Activated CD4-positive, alpha-beta T cell treated with anti-CD3 and anti-CD28 coated beads, Interleukin-2, amount 10 ng/mL, durations not matched to agents 7 days and 5 days (primary cell): ENCODE measurements around the gene POTEG. TPM values are rescaled to one million over a fixed set of nuclear protein-coding genes. Genes with fewer than 3 reads are reported as not detected.
"Not testable (repeated sequence)": the region's sequence is repeated elsewhere in the genome, so short reads cannot be mapped to it uniquely, and the experiment has no call there.

Source experiments
- CTCF ChIA-PET: fragments of 350-600 bp; sonication (Branson Sonifier 250); formaldehyde crosslinking; loops from one replicate; lab custom pipeline; 2021; ENCODE audit warnings: antibody characterized with exemption; lab: Charles Lee
- POLR2A ChIA-PET: fragments of 350-600 bp; sonication (Branson Sonifier 250); formaldehyde crosslinking; loops from one replicate; lab custom pipeline; 2021; ENCODE audit warnings: antibody characterized with exemption; lab: Charles Lee
- DNase-seq: peaks from one replicate; pipeline ENCODE4 v3.0.0-alpha.2; 2020
- H3K27ac Mint-ChIP-seq: one replicate; pipeline ENCODE4 v1.8.0; 2021; ENCODE audit warnings: mild to moderate bottlenecking, moderate library complexity, mixed read lengths
- H3K27me3 Mint-ChIP-seq: one replicate; pipeline ENCODE4 v1.8.0; 2021; ENCODE audit warnings: mixed read lengths
- H3K36me3 Mint-ChIP-seq: one replicate; pipeline ENCODE4 v1.8.0; 2021; ENCODE audit warnings: low read depth, mixed read lengths
- H3K4me1 Mint-ChIP-seq: one replicate; pipeline ENCODE4 v1.8.0; 2021; ENCODE audit warnings: mixed read lengths
- H3K4me3 Mint-ChIP-seq: one replicate; pipeline ENCODE4 v1.8.0; 2021; ENCODE audit warnings: mild to moderate bottlenecking, moderate library complexity, mixed read lengths
- H3K9me3 Mint-ChIP-seq: one replicate; pipeline ENCODE4 v1.8.0; 2021; ENCODE audit warnings: mixed read lengths
- total RNA-seq, 2 experiments: library from RNA; stranded (reverse); gene quantifications; one replicate each; pipeline ENCODE4 v1.2.3, GENCODE V29; 2021

The POTEG gene
- not detected for total RNA-seq

GRCh38 chr14:19434241-19434640 lies at the start of gene POTEG:
TSS of gene POTEG (minus strand) at chr14:19434341. CDS start at chr14:19434289, 52 bp downstream.
- H3K9me3 Mint-ChIP-seq, CTCF ChIA-PET, H3K27ac Mint-ChIP-seq: not testable (repeated sequence)

GRCh38 chr14:19482093-19482492 lies 48.0 kb upstream of the POTEG start:
- H3K27me3 Mint-ChIP-seq, H3K9me3 Mint-ChIP-seq, POLR2A ChIA-PET, DNase-seq, H3K27ac Mint-ChIP-seq, H3K36me3 Mint-ChIP-seq, CTCF ChIA-PET, H3K4me3 Mint-ChIP-seq, H3K4me1 Mint-ChIP-seq: not testable (repeated sequence)

More at GRCh38 chr14:19434241-19434640, at the start of gene POTEG:
- H3K36me3 Mint-ChIP-seq, POLR2A ChIA-PET, H3K4me1 Mint-ChIP-seq, DNase-seq, H3K27me3 Mint-ChIP-seq, H3K4me3 Mint-ChIP-seq: not testable (repeated sequence)

- POLR2A ChIA-PET, H3K4me3 Mint-ChIP-seq, H3K27ac Mint-ChIP-seq, CTCF ChIA-PET, H3K27me3 Mint-ChIP-seq, H3K9me3 Mint-ChIP-seq, DNase-seq, H3K36me3 Mint-ChIP-seq, H3K4me1 Mint-ChIP-seq: not testable (repeated sequence)
Observed at GRCh38 chr14:19481421-19481820, 47.3 kb upstream of the POTEG start.

GRCh38 chr14:19480491-19480890 lies 46.4 kb upstream of the POTEG start:
- DNase-seq, POLR2A ChIA-PET, H3K4me1 Mint-ChIP-seq, CTCF ChIA-PET, H3K36me3 Mint-ChIP-seq, H3K9me3 Mint-ChIP-seq, H3K27ac Mint-ChIP-seq, H3K27me3 Mint-ChIP-seq, H3K4me3 Mint-ChIP-seq: not testable (repeated sequence)

- POLR2A ChIA-PET, DNase-seq, H3K36me3 Mint-ChIP-seq, CTCF ChIA-PET, H3K4me1 Mint-ChIP-seq, H3K4me3 Mint-ChIP-seq, H3K9me3 Mint-ChIP-seq, H3K27me3 Mint-ChIP-seq, H3K27ac Mint-ChIP-seq: not testable (repeated sequence)
Observed at GRCh38 chr14:19445761-19446160, 11.6 kb upstream of the POTEG start.

GRCh38 chr14:19439826-19440225 lies 5.7 kb upstream of the POTEG start:
- H3K27ac Mint-ChIP-seq, H3K9me3 Mint-ChIP-seq, H3K36me3 Mint-ChIP-seq, H3K4me3 Mint-ChIP-seq, DNase-seq, POLR2A ChIA-PET, H3K4me1 Mint-ChIP-seq, H3K27me3 Mint-ChIP-seq, CTCF ChIA-PET: not testable (repeated sequence)

- H3K27me3 Mint-ChIP-seq, POLR2A ChIA-PET, H3K9me3 Mint-ChIP-seq, CTCF ChIA-PET, H3K4me1 Mint-ChIP-seq, H3K4me3 Mint-ChIP-seq, DNase-seq, H3K36me3 Mint-ChIP-seq, H3K27ac Mint-ChIP-seq: not testable (repeated sequence)
Observed at GRCh38 chr14:19439219-19439618, 5.1 kb upstream of the POTEG start.

- H3K4me3 Mint-ChIP-seq, DNase-seq, H3K4me1 Mint-ChIP-seq, POLR2A ChIA-PET, H3K9me3 Mint-ChIP-seq, H3K36me3 Mint-ChIP-seq, H3K27ac Mint-ChIP-seq, H3K27me3 Mint-ChIP-seq, CTCF ChIA-PET: not testable (repeated sequence)
Observed at GRCh38 chr14:19437126-19437443, 2.9 kb upstream of the POTEG start.

GRCh38 chr14:19436311-19437125 lies 2.4 kb upstream of the POTEG start:
- H3K9me3 Mint-ChIP-seq, H3K36me3 Mint-ChIP-seq, H3K27ac Mint-ChIP-seq, CTCF ChIA-PET, DNase-seq, H3K4me3 Mint-ChIP-seq, H3K27me3 Mint-ChIP-seq, H3K4me1 Mint-ChIP-seq, POLR2A ChIA-PET: not testable (repeated sequence)

GRCh38 chr14:19435852-19436251 lies 1.7 kb upstream of the POTEG start:
- DNase-seq, POLR2A ChIA-PET, H3K4me3 Mint-ChIP-seq, H3K27ac Mint-ChIP-seq, H3K4me1 Mint-ChIP-seq, CTCF ChIA-PET, H3K36me3 Mint-ChIP-seq, H3K27me3 Mint-ChIP-seq, H3K9me3 Mint-ChIP-seq: not testable (repeated sequence)

- POLR2A ChIA-PET, CTCF ChIA-PET, H3K27me3 Mint-ChIP-seq, H3K27ac Mint-ChIP-seq, H3K36me3 Mint-ChIP-seq, DNase-seq, H3K9me3 Mint-ChIP-seq, H3K4me3 Mint-ChIP-seq, H3K4me1 Mint-ChIP-seq: not testable (repeated sequence)
Observed at GRCh38 chr14:19434891-19435290, 750 bp upstream of the POTEG start.

GRCh38 chr14:19433765-19434164 lies 376 bp downstream of the POTEG start:
- H3K9me3 Mint-ChIP-seq, H3K4me3 Mint-ChIP-seq, H3K36me3 Mint-ChIP-seq, H3K4me1 Mint-ChIP-seq, DNase-seq, CTCF ChIA-PET, H3K27ac Mint-ChIP-seq, H3K27me3 Mint-ChIP-seq, POLR2A ChIA-PET: not testable (repeated sequence)

GRCh38 chr14:19408519-19408918 lies 25.6 kb downstream of the POTEG start:
- H3K36me3 Mint-ChIP-seq, H3K4me3 Mint-ChIP-seq, H3K4me1 Mint-ChIP-seq, DNase-seq, POLR2A ChIA-PET, H3K27ac Mint-ChIP-seq, H3K9me3 Mint-ChIP-seq, H3K27me3 Mint-ChIP-seq, CTCF ChIA-PET: not testable (repeated sequence)

- H3K27me3 Mint-ChIP-seq, H3K4me1 Mint-ChIP-seq, H3K27ac Mint-ChIP-seq, CTCF ChIA-PET, H3K9me3 Mint-ChIP-seq, DNase-seq, POLR2A ChIA-PET, H3K4me3 Mint-ChIP-seq, H3K36me3 Mint-ChIP-seq: not testable (repeated sequence)
Observed at GRCh38 chr14:19402097-19402496, 32.0 kb downstream of the POTEG start.
